ENCODE results near the gene ELAC2. TPM values are rescaled to one million over a fixed set of nuclear protein-coding genes. Genes with fewer than 3 reads are reported as not detected.

The ELAC2 gene
- total RNA-seq, 2 donors from 2014 or later: 42.9 to 59.7 TPM

DNA sequence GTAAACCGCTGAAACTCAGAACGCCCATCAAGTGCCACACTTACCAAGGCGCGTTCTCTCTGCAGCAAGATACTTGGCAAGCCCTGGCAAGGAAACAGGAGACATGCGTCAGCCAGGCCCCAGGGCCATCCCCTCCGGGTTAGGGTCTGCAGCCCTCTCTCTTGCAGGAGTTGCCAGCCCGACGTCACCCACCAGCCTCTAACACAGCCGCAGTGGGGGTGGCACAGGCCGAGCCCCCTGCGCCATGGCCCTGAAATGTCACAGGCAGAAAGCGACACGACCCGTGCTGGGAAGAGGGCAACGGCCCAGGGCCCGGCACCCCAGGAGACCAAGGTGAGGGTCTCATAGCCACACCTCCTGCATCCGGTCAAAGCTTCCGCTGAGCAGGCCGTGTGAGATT is 21.9 kb downstream of the ELAC2 start:
- TF ChIP-seq, protein P1, sequence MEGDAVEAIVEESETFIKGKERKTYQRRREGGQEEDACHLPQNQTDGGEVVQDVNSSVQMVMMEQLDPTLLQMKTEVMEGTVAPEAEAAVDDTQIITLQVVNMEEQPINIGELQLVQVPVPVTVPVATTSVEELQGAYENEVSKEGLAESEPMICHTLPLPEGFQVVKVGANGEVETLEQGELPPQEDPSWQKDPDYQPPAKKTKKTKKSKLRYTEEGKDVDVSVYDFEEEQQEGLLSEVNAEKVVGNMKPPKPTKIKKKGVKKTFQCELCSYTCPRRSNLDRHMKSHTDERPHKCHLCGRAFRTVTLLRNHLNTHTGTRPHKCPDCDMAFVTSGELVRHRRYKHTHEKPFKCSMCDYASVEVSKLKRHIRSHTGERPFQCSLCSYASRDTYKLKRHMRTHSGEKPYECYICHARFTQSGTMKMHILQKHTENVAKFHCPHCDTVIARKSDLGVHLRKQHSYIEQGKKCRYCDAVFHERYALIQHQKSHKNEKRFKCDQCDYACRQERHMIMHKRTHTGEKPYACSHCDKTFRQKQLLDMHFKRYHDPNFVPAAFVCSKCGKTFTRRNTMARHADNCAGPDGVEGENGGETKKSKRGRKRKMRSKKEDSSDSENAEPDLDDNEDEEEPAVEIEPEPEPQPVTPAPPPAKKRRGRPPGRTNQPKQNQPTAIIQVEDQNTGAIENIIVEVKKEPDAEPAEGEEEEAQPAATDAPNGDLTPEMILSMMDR (IDR thresholded peaks at IDR 0.05): no peak
- H3K9me3 ChIP-seq: no peaks in the 10 kb centered on the region
- no peak overlapping the region for H3K4me3 ChIP-seq
- no peak for DNase-seq
- intact Hi-C loops (cut with DNase I): no loop called here
- H3K27me3 ChIP-seq: no peaks in the 10 kb centered on the region
- H3K27ac ChIP-seq: no peak overlapping the region
- no peaks in the 10 kb centered on the region for H3K4me1 ChIP-seq
- H3K9ac ChIP-seq (ENCODE audit: low read depth in 2 of 2, low read length in 2 of 2): no peak overlapping the region
- peaks cover 31% of the 10 kb centered on the region for H3K36me3 ChIP-seq

DNA sequence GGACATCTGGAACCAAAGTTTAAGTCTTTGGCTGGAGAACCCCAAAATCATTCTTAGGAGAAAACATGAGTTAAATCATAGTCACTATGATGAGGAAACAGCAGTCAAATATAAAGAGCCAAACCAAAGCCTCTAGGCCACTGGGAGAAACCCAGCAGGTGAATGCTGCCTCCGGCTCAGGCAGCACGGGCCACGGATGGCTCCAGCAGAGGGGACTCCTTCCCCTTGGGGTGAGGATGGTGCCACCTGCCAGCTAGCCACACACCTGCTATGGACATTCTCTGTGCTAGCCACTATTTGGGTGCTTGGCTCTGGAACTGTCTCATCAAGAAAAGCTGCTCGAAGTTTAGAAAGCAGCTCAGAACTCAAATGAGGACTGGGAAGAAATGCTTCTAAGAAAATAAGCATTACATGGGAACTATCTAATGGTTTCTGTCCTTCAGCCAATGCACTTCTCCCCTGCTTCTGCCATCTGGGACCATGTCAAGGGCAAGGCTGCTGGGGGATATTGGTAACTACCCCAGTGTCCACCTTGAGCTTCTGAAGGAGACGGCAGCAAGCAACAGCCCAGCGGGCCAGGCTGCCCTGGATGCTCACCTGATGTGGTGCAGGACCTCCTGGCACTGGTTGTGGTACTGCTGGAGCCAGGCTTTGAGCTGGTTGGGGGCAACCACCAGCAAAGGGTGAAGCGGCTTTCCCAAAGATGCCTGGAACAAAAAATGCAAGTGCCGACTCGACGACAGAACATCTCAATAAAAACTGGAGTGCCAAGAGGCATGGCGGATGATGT is 22.5 kb downstream of the ELAC2 start:
- no peak for DNase-seq
- Histone ChIP-seq H3K9me3 (no peaks in the 10 kb centered on the region), H3K36me3 (peaks cover 31% of the 10 kb centered on the region), H3K4me1 (no peaks in the 10 kb centered on the region), H3K4me3 (no peak overlapping the region), H3K27me3 (no peaks in the 10 kb centered on the region), H3K9ac (ENCODE audit: low read depth in 2 of 2, low read length in 2 of 2) (no peak overlapping the region), H3K27ac (no peak overlapping the region)
- TF ChIP-seq, protein P1 (IDR thresholded peaks at IDR 0.05): no peak
- intact Hi-C loops (cut with DNase I): no loop called here

DNA sequence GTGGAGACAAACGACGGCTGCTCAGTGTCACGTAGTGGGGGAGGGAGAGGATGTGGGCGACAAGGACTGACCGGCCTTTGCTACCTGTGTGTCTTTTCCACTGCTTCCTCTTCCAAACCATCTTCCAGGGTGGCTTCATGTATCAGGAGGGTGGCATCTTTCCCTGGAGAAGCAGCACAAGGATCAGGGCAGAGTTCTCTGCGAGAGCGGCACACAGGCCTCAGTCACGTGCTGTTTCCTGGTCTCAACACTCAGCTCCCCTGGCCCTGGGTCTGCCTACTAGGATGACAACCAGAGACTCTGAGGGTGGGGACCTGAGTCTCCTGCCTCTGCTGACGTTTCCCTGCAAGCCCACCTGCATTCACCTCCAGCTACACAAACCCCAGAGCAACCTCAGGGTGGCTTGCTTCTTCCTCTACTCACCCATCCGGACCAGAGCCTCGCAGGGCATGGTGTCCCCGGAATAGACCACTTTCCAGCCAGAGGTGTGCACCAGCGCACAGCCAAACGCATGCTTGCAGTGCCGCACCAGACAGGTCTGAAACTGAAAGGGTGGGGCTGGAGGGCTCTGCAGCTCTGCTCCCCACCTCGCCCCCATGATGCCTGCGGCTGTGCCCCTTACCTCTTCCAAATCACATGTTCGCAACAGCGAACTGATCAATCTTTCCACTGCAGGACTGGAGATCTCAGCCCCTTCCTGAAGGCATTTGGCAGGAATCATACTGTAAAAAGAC is 23.3 kb downstream of the ELAC2 start:
- H3K4me3 ChIP-seq: no peak overlapping the region
- H3K9ac ChIP-seq (ENCODE audit: low read depth in 2 of 2, low read length in 2 of 2): no peak overlapping the region
- TF ChIP-seq, protein P1 (IDR thresholded peaks at IDR 0.05): no peak
- no peak overlapping the region for H3K27ac ChIP-seq
- H3K36me3 ChIP-seq: peaks cover 31% of the 10 kb centered on the region
- no peak for DNase-seq
- H3K27me3 ChIP-seq: no peaks in the 10 kb centered on the region
- intact Hi-C loops (cut with DNase I): no loop called here
- H3K9me3 ChIP-seq: no peaks in the 10 kb centered on the region
- no peaks in the 10 kb centered on the region for H3K4me1 ChIP-seq

DNA sequence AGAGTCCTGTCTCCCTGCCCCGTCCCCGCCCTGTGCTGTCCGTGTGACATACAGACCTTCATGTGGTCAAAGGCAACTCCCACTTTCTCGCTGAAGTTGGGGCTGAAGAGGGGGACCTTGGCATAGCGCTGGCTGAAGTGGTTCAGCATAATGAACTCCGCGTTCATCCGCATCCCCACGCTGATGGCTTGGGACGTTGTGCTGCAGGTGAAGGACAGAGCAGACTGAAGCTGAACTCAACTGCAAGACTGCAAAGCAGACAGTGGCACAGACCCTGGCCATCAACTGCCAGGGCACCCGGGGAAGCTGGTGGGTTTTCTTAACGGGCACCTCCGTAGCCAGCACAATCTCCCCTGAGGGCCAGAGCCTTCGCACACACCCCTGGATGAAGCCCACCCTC is 24.2 kb downstream of the ELAC2 start:
- Histone ChIP-seq H3K27ac (no peak overlapping the region), H3K27me3 (no peaks in the 10 kb centered on the region), H3K4me1 (no peaks in the 10 kb centered on the region), H3K36me3 (peaks cover 25% of the 10 kb centered on the region), H3K4me3 (no peak overlapping the region), H3K9me3 (no peaks in the 10 kb centered on the region), H3K9ac (ENCODE audit: low read depth in 2 of 2, low read length in 2 of 2) (no peak overlapping the region)
- intact Hi-C loops (cut with DNase I): no loop called here
- no peak for DNase-seq
- TF ChIP-seq, protein P1 (IDR thresholded peaks at IDR 0.05): no peak

DNA sequence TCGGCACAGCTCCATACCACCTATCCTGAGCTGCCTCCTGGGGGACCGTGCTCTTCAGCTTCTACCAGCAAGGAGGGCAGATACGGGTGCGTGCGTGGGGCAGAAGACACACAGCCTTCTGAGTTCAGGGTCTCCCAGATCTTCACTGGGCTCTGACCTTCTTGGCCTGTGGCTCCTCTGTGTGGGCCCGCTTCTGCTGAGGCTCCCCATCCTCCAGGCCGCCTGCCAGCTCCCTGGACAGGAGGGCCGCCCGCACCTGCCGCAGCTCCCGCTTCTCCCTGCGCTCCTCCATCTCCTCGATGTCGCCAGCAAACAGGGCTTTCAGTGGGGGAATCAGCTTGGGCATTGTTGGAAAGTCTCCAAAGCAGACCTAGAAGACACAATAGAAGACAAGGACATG is 25.2 kb downstream of the ELAC2 start:
- Histone ChIP-seq H3K4me3 (no peak overlapping the region), H3K9me3 (no peaks in the 10 kb centered on the region), H3K36me3 (peaks cover 19% of the 10 kb centered on the region), H3K4me1 (no peaks in the 10 kb centered on the region), H3K9ac (ENCODE audit: low read depth in 2 of 2, low read length in 2 of 2) (no peak overlapping the region), H3K27ac (no peak overlapping the region), H3K27me3 (no peaks in the 10 kb centered on the region)
- intact Hi-C loops (cut with DNase I): no loop called here
- TF ChIP-seq, protein P1 (IDR thresholded peaks at IDR 0.05): no peak
- DNase-seq: no peak

Measured in colonic mucosa (tissue), 4 donors.